ENCODE results near the gene USP47.
A peak's percentile ranks its signal among the peaks of the same experiment; 100 is the strongest.

Gene USP47

DNA sequence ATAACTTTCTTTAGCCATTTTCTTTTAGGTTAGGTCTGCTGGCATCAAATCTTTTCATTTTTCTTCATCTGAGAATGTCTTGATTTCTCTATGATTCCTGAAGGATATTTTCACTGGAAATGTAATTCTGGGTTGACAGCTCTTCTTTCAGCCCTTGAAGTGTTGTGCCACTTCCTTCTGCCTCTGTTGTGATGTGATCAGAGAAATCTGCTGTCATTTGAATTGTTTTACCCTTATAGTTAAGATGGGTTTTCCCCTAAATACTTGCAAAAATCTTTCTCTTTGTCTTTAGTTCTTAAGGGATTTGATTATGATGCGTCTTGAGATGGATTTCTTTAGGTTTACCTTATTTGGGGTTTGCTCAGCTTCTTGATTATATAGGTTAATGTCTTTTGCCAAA, 23.0 kb downstream of the USP47 start:
- no peaks in the 10 kb centered on the region for H3K36me3 ChIP-seq (replicated peaks)
- no peak overlapping the region for H3K27ac ChIP-seq
- in situ Hi-C loops (cut with HindIII; ENCODE audit: low pct_ligation_motif_present, low sequenced_read_pairs), result no loop called here
- no peak overlapping the region for H3K4me3 ChIP-seq (ENCODE audit: low read depth, low read length)
- H3K27me3 ChIP-seq (replicated peaks), result no peaks in the 10 kb centered on the region
- DNase-seq, result no peak
- TF ChIP-seq, protein P1, sequence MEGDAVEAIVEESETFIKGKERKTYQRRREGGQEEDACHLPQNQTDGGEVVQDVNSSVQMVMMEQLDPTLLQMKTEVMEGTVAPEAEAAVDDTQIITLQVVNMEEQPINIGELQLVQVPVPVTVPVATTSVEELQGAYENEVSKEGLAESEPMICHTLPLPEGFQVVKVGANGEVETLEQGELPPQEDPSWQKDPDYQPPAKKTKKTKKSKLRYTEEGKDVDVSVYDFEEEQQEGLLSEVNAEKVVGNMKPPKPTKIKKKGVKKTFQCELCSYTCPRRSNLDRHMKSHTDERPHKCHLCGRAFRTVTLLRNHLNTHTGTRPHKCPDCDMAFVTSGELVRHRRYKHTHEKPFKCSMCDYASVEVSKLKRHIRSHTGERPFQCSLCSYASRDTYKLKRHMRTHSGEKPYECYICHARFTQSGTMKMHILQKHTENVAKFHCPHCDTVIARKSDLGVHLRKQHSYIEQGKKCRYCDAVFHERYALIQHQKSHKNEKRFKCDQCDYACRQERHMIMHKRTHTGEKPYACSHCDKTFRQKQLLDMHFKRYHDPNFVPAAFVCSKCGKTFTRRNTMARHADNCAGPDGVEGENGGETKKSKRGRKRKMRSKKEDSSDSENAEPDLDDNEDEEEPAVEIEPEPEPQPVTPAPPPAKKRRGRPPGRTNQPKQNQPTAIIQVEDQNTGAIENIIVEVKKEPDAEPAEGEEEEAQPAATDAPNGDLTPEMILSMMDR (IDR thresholded peaks at IDR 0.05; ENCODE audit: low read depth, low read length, missing control alignments), result no peak

DNA sequence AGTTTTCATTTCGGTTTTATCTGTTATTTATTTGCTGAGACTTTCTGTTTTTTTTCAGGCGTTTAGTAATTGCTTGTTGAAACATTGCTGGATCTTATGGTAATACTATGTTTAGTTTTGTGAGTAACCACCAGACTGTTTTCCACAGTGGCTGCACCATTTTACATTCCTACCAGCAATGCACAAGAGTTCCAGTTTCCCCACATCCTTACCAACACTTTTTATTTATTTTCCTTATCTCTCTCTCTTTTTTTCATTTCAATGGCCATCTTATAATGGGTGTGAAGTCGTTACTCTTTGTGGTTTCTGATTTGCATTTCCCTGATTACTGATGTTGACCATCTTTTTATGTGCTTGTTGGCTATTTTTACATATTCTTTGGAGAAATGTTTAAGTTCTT, 23.7 kb downstream of the USP47 start:
- DNase-seq, result no peak

DNA sequence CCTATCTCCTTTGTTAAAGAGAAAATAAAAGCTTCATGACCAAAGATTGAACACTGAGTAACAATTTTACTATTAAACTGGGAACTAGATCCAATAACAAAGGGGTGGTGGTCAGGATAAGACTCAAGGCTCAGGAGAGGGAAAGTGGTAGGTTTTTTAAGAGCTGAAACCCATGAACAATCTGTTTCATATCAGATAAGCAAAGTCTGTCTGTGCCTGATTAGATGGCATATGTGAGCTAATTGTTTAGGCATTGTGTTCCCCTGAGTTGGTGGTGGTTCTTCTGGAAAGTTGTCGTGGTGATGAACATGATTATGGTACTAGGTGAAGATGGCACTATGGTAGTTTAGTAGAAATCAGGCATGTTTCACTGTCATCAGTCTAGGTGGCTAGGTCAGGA, 24.4 kb downstream of the USP47 start:
- in situ Hi-C loops (cut with HindIII; ENCODE audit: low pct_ligation_motif_present, low sequenced_read_pairs), result no loop called here
- TF ChIP-seq, protein P1 (IDR thresholded peaks at IDR 0.05; ENCODE audit: low read depth, low read length, missing control alignments), result no peak
- no peak for DNase-seq
- Histone ChIP-seq H3K36me3 (replicated peaks) (no peaks in the 10 kb centered on the region), H3K4me3 (ENCODE audit: low read depth, low read length) (no peak overlapping the region), H3K27ac (no peak overlapping the region), H3K27me3 (replicated peaks) (no peaks in the 10 kb centered on the region)

More for the DNA sequence above, 23.7 kb downstream of the USP47 start:
- no peak overlapping the region for H3K4me3 ChIP-seq (ENCODE audit: low read depth, low read length)
- in situ Hi-C loops (cut with HindIII; ENCODE audit: low pct_ligation_motif_present, low sequenced_read_pairs), result no loop called here
- no peaks in the 10 kb centered on the region for H3K36me3 ChIP-seq (replicated peaks)
- TF ChIP-seq, protein P1 (IDR thresholded peaks at IDR 0.05; ENCODE audit: low read depth, low read length, missing control alignments), result no peak
- no peaks in the 10 kb centered on the region for H3K27me3 ChIP-seq (replicated peaks)
- H3K27ac ChIP-seq, result no peak overlapping the region

DNA sequence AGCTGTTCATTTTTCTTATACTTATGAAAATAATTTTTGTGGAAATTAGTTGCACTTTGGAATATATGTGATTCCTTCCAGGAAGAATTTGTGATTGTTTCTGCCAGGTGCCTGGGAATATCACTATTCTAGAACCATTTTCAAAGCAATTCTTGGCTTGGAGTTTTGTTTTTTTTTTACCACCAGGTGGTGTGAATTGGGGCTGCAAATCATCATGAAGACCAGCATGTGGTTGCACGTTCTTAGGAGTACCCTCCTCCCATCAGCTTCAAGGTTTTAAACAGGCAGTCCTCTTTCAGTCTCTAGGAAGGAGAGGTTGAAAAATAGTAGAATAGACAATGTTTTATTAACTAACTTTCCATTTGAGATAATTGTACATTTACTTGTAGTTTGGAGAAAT, 25.9 kb downstream of the USP47 start:
- in situ Hi-C loops (cut with HindIII; ENCODE audit: low pct_ligation_motif_present, low sequenced_read_pairs), result no loop called here
- TF ChIP-seq, protein P1 (IDR thresholded peaks at IDR 0.05; ENCODE audit: low read depth, low read length, missing control alignments), result no peak
- Histone ChIP-seq H3K27ac (no peak overlapping the region), H3K27me3 (replicated peaks) (no peaks in the 10 kb centered on the region), H3K36me3 (replicated peaks) (no peaks in the 10 kb centered on the region), H3K4me3 (ENCODE audit: low read depth, low read length) (no peak overlapping the region)
- DNase-seq, result no peak

DNA sequence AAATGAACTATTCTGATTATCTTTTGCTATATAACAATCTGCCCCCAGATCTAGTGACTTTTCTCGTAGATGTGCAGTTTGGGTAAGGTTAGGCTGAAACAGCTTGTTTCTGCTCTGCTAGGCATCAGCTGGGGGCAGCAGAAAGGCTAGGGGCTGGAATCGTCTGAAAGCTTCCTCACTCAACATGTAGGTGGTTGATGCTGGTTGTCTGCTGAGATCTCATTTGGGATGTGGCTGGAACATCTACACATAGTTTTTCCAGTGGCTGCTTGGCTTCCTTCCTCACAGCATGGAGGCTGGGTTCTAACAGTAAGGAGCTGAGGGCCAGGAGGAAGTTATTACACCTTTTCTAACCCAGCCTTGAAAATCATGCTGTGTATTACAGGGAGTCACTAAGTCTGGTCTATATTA, 30.2 kb downstream of the USP47 start:
- no peak for DNase-seq
- no peak overlapping the region for H3K27ac ChIP-seq
- H3K4me3 ChIP-seq (ENCODE audit: low read depth, low read length), result no peak overlapping the region
- H3K27me3 ChIP-seq (replicated peaks), result no peaks in the 10 kb centered on the region
- H3K36me3 ChIP-seq (replicated peaks), result no peaks in the 10 kb centered on the region
- in situ Hi-C loops (cut with HindIII; ENCODE audit: low pct_ligation_motif_present, low sequenced_read_pairs), result no loop called here
- TF ChIP-seq, protein P1 (IDR thresholded peaks at IDR 0.05; ENCODE audit: low read depth, low read length, missing control alignments), result no peak

DNA sequence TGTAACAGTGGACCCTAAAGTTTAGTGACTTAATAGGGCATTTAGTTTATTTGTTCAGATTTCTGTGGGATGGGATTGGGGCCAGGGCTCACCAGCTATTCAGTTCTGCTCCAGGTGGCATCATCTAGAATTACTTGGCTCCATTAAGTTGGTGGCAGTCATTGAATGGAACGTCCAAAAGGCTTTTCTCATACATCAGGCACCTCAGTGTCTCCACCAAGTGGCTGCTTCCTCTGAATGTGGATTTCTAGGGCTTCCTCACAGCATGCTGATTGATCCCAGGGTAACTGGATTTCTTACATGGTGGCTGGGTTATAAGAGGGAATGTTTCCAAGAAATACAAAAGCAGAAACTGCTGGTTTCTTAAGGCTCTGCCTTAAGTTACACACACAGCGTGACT, 34.7 kb downstream of the USP47 start:
- DNase-seq, result peak; percentile 20
- TF ChIP-seq, protein P1 (IDR thresholded peaks at IDR 0.05; ENCODE audit: low read depth, low read length, missing control alignments), result peak; percentile 64
- in situ Hi-C loops (cut with HindIII; ENCODE audit: low pct_ligation_motif_present, low sequenced_read_pairs), result no loop called here
- no peak overlapping the region for H3K27ac ChIP-seq
- H3K4me3 ChIP-seq (ENCODE audit: low read depth, low read length), result no peak overlapping the region
- no peaks in the 10 kb centered on the region for H3K36me3 ChIP-seq (replicated peaks)
- H3K27me3 ChIP-seq (replicated peaks), result no peaks in the 10 kb centered on the region
